H1 (cell line): ENCODE data around the gene ISM1. TPM values are rescaled to one million over a fixed set of nuclear protein-coding genes. Genes with fewer than 3 reads are reported as not detected.

Source experiments
- RAD21 ChIP-seq, 2 experiments: IDR thresholded peaks in 1 of 2; conservative IDR thresholded peaks in 1 of 2; 2 replicates each; pipeline ENCODE4 v1.6.1; 2011; ENCODE audit warnings: low read depth in 2 of 2, low read length in 2 of 2, improper control_type of control experiment in 1 of 2, inconsistent platforms in 1 of 2, mild to moderate bottlenecking in 1 of 2, moderate library complexity in 1 of 2
- SAP30 ChIP-seq: fragments of 300-600 bp; sonication (generic); IDR thresholded peaks from 2 replicates; pipeline ENCODE4 v1.7.1; 2012; ENCODE audit warnings: low read length, moderate library complexity, mild to moderate bottlenecking, inconsistent platforms; ENCODE audit not compliant: insufficient read depth, insufficient replicate concordance
- SRF ChIP-seq: IDR thresholded peaks from 2 replicates; pipeline ENCODE4 v1.6.1; 2011; ENCODE audit warnings: mild to moderate bottlenecking, low read depth, low read length, moderate library complexity
- polyA plus RNA-seq, 7 experiments: library from polyadenylated mRNA; depleted of rRNA in 3 of 7; stranded (reverse) in 5 of 7; unstranded in 2 of 7; fragments of >200 nt in 5 of 7; fragments of 200-250 nt in 2 of 7; gene quantifications; 1 replicate in 5 of 7; 2 replicates in 1 of 7; 4 replicates in 1 of 7; pipeline versions ENCODE4 v1.2.1 to v1.2.3, GENCODE V29; 2011 to 2013; ENCODE audit warnings: missing spikeins in 2 of 7, mixed read lengths in 2 of 7
- total RNA-seq: library from RNA; stranded (reverse); fragmentation: NEBNext Ultra II Directional; extraction: Animal tissue kit (Norgen Biotek cat#: 25700); gene quantifications from 2 replicates; pipeline ENCODE4 v1.2.1, GENCODE V29; 2021

ISM1 gene
- total and polyA plus RNA-seq, 2 of the 8 experiments (the other 6 are each of a cell fraction or from before 2014, with no cell fraction given), result 0.62 to 0.97 TPM

- TF ChIP-seq SRF (no peak), SAP30 (no peak), RAD21 (IDR thresholded peaks at IDR 0.05 in 1 of 2, conservative IDR thresholded peaks at IDR 0.05 in 1 of 2; ENCODE audit: low read depth in 2 of 2, low read length in 2 of 2) (no peak)
Observed at GRCh38 chr20:13296070-13296469, 75.0 kb downstream of the ISM1 start (continued).
